Measurements from ENCODE around the gene MCIDAS.

DNA sequence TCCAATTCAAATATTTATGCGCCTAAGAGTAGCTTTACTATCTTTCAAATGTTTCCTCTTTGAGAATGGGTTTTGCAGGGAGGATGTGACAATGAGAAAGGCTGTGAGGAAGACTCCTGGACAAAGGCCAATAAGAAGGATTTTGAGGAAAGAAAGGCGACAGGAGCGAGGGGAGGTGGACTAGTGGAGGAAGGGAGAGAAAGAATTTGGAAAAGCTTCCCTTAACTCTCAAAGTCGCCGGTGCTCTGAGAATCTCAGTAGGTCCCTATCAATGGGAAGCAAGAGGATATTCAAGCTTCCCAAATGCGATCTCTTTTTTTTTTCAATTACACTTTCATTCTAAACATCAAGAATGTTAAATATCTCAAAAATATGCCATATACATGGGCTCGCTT is 51.3 kb downstream of the MCIDAS start:
- TF ChIP-seq ZFAT (CRISPR knock-in tag; conservative IDR thresholded peaks at IDR 0.05): no peak
- TF ChIP-seq, protein P1, sequence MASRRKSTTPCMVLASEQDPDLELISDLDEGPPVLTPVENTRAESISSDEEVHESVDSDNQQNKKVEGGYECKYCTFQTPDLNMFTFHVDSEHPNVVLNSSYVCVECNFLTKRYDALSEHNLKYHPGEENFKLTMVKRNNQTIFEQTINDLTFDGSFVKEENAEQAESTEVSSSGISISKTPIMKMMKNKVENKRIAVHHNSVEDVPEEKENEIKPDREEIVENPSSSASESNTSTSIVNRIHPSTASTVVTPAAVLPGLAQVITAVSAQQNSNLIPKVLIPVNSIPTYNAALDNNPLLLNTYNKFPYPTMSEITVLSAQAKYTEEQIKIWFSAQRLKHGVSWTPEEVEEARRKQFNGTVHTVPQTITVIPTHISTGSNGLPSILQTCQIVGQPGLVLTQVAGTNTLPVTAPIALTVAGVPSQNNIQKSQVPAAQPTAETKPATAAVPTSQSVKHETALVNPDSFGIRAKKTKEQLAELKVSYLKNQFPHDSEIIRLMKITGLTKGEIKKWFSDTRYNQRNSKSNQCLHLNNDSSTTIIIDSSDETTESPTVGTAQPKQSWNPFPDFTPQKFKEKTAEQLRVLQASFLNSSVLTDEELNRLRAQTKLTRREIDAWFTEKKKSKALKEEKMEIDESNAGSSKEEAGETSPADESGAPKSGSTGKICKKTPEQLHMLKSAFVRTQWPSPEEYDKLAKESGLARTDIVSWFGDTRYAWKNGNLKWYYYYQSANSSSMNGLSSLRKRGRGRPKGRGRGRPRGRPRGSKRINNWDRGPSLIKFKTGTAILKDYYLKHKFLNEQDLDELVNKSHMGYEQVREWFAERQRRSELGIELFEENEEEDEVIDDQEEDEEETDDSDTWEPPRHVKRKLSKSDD (CRISPR knock-in tag; IDR thresholded peaks at IDR 0.05; ENCODE audit: low read depth): no peak
- TF ChIP-seq, protein P2, sequence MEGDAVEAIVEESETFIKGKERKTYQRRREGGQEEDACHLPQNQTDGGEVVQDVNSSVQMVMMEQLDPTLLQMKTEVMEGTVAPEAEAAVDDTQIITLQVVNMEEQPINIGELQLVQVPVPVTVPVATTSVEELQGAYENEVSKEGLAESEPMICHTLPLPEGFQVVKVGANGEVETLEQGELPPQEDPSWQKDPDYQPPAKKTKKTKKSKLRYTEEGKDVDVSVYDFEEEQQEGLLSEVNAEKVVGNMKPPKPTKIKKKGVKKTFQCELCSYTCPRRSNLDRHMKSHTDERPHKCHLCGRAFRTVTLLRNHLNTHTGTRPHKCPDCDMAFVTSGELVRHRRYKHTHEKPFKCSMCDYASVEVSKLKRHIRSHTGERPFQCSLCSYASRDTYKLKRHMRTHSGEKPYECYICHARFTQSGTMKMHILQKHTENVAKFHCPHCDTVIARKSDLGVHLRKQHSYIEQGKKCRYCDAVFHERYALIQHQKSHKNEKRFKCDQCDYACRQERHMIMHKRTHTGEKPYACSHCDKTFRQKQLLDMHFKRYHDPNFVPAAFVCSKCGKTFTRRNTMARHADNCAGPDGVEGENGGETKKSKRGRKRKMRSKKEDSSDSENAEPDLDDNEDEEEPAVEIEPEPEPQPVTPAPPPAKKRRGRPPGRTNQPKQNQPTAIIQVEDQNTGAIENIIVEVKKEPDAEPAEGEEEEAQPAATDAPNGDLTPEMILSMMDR (CRISPR knock-in tag; IDR thresholded peaks at IDR 0.05): no peak
- TF ChIP-seq HNRNPLL (IDR thresholded peaks at IDR 0.05; ENCODE audit: low read depth, low read length, poor library complexity, severe bottlenecking): no peak
- TF ChIP-seq MYNN (CRISPR knock-in tag; IDR thresholded peaks at IDR 0.05; ENCODE audit: low read depth): no peak
- TF ChIP-seq, protein P3, sequence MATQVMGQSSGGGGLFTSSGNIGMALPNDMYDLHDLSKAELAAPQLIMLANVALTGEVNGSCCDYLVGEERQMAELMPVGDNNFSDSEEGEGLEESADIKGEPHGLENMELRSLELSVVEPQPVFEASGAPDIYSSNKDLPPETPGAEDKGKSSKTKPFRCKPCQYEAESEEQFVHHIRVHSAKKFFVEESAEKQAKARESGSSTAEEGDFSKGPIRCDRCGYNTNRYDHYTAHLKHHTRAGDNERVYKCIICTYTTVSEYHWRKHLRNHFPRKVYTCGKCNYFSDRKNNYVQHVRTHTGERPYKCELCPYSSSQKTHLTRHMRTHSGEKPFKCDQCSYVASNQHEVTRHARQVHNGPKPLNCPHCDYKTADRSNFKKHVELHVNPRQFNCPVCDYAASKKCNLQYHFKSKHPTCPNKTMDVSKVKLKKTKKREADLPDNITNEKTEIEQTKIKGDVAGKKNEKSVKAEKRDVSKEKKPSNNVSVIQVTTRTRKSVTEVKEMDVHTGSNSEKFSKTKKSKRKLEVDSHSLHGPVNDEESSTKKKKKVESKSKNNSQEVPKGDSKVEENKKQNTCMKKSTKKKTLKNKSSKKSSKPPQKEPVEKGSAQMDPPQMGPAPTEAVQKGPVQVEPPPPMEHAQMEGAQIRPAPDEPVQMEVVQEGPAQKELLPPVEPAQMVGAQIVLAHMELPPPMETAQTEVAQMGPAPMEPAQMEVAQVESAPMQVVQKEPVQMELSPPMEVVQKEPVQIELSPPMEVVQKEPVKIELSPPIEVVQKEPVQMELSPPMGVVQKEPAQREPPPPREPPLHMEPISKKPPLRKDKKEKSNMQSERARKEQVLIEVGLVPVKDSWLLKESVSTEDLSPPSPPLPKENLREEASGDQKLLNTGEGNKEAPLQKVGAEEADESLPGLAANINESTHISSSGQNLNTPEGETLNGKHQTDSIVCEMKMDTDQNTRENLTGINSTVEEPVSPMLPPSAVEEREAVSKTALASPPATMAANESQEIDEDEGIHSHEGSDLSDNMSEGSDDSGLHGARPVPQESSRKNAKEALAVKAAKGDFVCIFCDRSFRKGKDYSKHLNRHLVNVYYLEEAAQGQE (IDR thresholded peaks at IDR 0.05; ENCODE audit: borderline replicate concordance in 1 of 2, low read depth in 1 of 2, low read length in 2 of 2): no peak
- no peak for TF ChIP-seq SMAD3 (CRISPR knock-in tag; IDR thresholded peaks at IDR 0.05)
- TF ChIP-seq ZNF451 (CRISPR knock-in tag; IDR thresholded peaks at IDR 0.05): no peak
- no peak for TF ChIP-seq MAFK (conservative IDR thresholded peaks at IDR 0.05 in 1 of 2, IDR thresholded peaks at IDR 0.05 in 1 of 2; ENCODE audit: low read length in 2 of 2)
- no peak for TF ChIP-seq NKX3-1 (CRISPR knock-in tag; IDR thresholded peaks at IDR 0.05)
- no peak for TF ChIP-seq CBX2 (IDR thresholded peaks at IDR 0.05; ENCODE audit: low read depth, low read length)
- TF ChIP-seq CBX2 (CRISPR knock-in tag; IDR thresholded peaks at IDR 0.05; ENCODE audit: low read depth): no peak
